ENCODE data around the gene GP1BB. TPM values are rescaled to one million over a fixed set of nuclear protein-coding genes. Genes with fewer than 3 reads are reported as not detected.
A peak's percentile ranks its signal among the peaks of the same experiment; 100 is the strongest.

GP1BB gene
- total RNA-seq, 1 donor from 2014 or later: 5.7 TPM

DNA sequence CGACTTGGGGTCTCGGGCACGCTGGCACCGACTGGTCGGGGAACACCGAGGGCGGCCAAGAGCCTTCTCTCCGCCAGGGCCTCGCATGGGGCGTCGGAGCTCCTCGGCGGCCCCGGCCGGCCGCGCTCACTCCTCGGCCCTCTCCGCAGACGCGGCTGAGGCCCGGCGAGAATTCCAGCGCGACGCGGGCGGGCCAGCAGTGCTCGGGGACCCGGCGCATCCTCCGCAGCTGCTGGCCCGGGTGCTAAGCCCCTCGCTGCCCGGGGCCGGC lies 42.8 kb downstream of the GP1BB start:
- no peak for DNase-seq (ENCODE audit: low spot score in 2 of 2, unreplicated experiment in 2 of 2)
- TF ChIP-seq, protein P1, sequence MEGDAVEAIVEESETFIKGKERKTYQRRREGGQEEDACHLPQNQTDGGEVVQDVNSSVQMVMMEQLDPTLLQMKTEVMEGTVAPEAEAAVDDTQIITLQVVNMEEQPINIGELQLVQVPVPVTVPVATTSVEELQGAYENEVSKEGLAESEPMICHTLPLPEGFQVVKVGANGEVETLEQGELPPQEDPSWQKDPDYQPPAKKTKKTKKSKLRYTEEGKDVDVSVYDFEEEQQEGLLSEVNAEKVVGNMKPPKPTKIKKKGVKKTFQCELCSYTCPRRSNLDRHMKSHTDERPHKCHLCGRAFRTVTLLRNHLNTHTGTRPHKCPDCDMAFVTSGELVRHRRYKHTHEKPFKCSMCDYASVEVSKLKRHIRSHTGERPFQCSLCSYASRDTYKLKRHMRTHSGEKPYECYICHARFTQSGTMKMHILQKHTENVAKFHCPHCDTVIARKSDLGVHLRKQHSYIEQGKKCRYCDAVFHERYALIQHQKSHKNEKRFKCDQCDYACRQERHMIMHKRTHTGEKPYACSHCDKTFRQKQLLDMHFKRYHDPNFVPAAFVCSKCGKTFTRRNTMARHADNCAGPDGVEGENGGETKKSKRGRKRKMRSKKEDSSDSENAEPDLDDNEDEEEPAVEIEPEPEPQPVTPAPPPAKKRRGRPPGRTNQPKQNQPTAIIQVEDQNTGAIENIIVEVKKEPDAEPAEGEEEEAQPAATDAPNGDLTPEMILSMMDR (IDR thresholded peaks at IDR 0.05; ENCODE audit: unreplicated experiment): no peak
- Mint-ChIP-seq H3K9me3 (no peaks in the 10 kb centered on the region), H3K4me3 (no peak overlapping the region), H3K4me1 (peaks cover 9% of the 10 kb centered on the region), H3K27ac (no peak overlapping the region), H3K27me3 (ENCODE audit: low read depth) (peaks cover 89% of the 10 kb centered on the region), H3K36me3 (no peaks in the 10 kb centered on the region)

DNA sequence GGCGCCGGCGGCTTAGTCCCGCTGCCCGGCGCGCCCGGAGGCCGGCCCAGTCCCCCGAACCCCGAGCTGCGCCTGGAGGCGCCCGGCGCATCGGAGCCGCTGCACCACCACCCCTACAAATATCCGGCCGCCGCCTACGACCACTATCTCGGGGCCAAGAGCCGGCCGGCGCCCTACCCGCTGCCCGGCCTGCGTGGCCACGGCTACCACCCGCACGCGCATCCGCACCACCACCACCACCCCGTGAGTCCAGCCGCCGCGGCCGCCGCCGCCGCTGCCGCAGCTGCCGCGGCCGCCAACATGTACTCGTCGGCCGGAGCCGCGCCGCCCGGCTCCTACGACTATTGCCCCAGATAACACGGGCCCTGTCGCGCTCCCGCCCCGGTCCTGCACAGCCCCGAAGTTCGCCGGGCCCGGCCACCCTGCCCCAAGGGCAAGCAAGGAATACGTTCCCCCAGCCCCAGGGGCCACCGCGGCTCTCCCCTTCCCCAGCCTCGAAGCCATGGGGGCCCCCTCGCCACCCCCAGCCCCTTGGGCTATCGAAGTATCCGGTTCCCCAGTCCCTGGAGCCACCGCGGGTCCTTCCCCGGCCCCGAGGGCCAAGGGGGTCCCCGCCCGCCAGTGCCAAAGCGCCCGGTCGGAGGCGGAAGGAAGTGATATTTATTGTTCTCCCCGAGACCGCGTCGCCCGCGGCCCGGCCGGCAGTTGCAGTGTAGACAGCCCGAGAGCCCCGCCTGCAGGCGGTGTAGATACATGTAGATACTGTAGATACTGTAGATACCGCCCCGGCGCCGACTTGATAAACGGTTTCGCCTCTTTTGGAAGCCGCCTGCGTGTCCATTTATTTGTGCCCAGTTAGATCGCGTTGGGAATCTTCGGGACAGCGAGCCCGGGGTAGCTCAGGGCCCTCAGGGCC lies 43.4 kb downstream of the GP1BB start:
- peaks cover 6% of the 10 kb centered on the region for H3K4me1 Mint-ChIP-seq
- peaks cover 92% of the 10 kb centered on the region for H3K27me3 Mint-ChIP-seq (ENCODE audit: low read depth)
- no peaks in the 10 kb centered on the region for H3K36me3 Mint-ChIP-seq
- TF ChIP-seq, protein P1 (IDR thresholded peaks at IDR 0.05; ENCODE audit: unreplicated experiment): no peak
- no peaks in the 10 kb centered on the region for H3K9me3 Mint-ChIP-seq
- H3K4me3 Mint-ChIP-seq: no peak overlapping the region
- no peak for DNase-seq (ENCODE audit: low spot score in 2 of 2, unreplicated experiment in 2 of 2)
- H3K27ac Mint-ChIP-seq: no peak overlapping the region

DNA sequence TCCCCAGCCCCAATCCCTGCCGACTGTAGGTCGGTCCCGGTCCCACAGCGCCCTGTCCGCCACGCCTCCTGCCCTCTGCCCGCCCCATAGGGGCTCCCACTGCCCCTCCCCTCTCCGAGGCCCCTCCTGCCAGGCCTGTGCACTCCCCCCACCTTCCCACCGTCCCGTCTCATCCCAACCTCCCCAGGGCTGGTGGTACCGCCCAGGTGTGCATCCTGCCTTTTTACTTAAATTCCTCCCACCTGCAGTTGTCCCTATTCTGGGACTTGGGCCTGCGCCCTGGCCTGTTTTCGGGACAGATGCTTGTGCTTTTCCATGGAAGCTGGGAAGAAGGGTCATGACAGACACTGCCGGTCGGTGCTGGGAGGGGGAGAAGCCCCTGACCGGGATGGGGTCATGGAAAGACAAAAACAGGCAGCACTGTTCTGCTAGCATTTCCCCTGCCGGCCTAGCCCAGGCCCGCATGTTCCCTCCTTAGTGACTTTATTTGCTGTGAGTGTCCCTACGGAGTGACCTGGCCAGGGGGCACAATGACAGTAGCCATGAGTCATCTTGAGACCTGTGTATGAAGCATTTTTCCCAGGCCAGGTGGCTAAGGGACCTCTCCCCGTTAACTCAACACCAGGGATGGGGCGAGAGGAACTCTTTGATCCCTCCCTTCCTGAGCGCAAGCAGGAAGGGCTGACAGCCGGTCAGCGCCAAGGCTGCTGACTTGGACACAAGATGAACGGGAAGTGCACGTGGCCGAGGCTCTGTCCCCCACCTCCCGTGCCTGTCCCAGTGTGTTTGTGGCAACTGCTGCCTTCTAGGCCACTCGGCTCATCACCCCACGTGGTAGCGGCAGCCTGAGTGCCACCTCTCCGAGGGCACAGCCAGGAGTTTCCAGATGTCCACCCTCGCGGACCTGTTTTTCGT lies 44.3 kb downstream of the GP1BB start:
- H3K4me3 Mint-ChIP-seq: peak overlapping the region; percentile 30
- no peak for DNase-seq (ENCODE audit: low spot score in 2 of 2, unreplicated experiment in 2 of 2)
- no peaks in the 10 kb centered on the region for H3K9me3 Mint-ChIP-seq
- no peak overlapping the region for H3K27ac Mint-ChIP-seq
- no peaks in the 10 kb centered on the region for H3K36me3 Mint-ChIP-seq
- peaks cover 92% of the 10 kb centered on the region for H3K27me3 Mint-ChIP-seq (ENCODE audit: low read depth)
- peaks cover 6% of the 10 kb centered on the region for H3K4me1 Mint-ChIP-seq
- TF ChIP-seq, protein P1 (IDR thresholded peaks at IDR 0.05; ENCODE audit: unreplicated experiment): no peak

DNA sequence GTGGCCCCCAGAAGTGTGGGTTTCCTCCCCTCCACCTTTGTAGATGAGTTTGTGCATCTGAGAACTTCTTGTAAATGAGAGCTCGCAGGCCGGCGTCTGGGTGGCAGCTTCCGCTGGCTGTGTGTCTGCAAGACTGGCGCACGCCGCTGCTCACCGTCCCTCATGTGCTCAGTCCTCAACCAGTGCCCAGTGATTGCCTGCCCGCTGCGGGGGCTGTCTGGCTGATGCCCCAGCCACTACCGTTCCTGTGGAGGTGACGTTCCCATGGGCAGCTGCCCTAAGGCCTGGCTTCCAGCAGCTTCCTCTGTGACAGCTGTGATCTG lies 46.0 kb downstream of the GP1BB start:
- Mint-ChIP-seq H3K4me1 (peaks cover 6% of the 10 kb centered on the region), H3K36me3 (no peaks in the 10 kb centered on the region), H3K4me3 (no peak overlapping the region), H3K9me3 (no peaks in the 10 kb centered on the region), H3K27ac (no peak overlapping the region), H3K27me3 (ENCODE audit: low read depth) (peaks cover 90% of the 10 kb centered on the region)
- TF ChIP-seq, protein P1 (IDR thresholded peaks at IDR 0.05; ENCODE audit: unreplicated experiment): no peak
- no peak for DNase-seq (ENCODE audit: low spot score in 2 of 2, unreplicated experiment in 2 of 2)

- H3K4me1 Mint-ChIP-seq: peaks cover 3% of the 10 kb centered on the region
- no peak overlapping the region for H3K4me3 Mint-ChIP-seq
- H3K27ac Mint-ChIP-seq: no peak overlapping the region
- H3K36me3 Mint-ChIP-seq: no peaks in the 10 kb centered on the region
- DNase-seq (ENCODE audit: low spot score in 2 of 2, unreplicated experiment in 2 of 2): no peak
- peaks cover 81% of the 10 kb centered on the region for H3K27me3 Mint-ChIP-seq (ENCODE audit: low read depth)
- H3K9me3 Mint-ChIP-seq: no peaks in the 10 kb centered on the region
- TF ChIP-seq, protein P1 (IDR thresholded peaks at IDR 0.05; ENCODE audit: unreplicated experiment): no peak
These were observed 47.2 kb downstream of the GP1BB start for GRCh38 chr22:19770349-19771220.

Data from mesothelial cell of epicardium (in vitro differentiated cells).